Superior temporal gyrus (tissue), 1 donor: ENCODE data around the gene ABHD17A.

Source experiments
- DNase-seq: peaks from one replicate; pipeline ENCODE4 v3.0.0-alpha.2; 2016; ENCODE audit errors: extremely low spot score

Gene ABHD17A

GRCh38 chr19:1839658-1840540, 45.4 kb downstream of the ABHD17A start:
- DNase-seq: no peak

GRCh38 chr19:1837625-1838105, 47.6 kb downstream of the ABHD17A start:
- no peak for DNase-seq

GRCh38 chr19:1837222-1837565, 48.1 kb downstream of the ABHD17A start:
- no peak for DNase-seq

- DNase-seq: no peak
Measured at GRCh38 chr19:1836458-1837221, 48.7 kb downstream of the ABHD17A start.

- no peak for DNase-seq
Measured at GRCh38 chr19:1833540-1833939, 51.8 kb downstream of the ABHD17A start.

- no peak for DNase-seq
Measured at GRCh38 chr19:1832046-1832663, 53.1 kb downstream of the ABHD17A start.

GRCh38 chr19:1830978-1831377, 54.3 kb downstream of the ABHD17A start:
- no peak for DNase-seq

- DNase-seq: no peak
Measured at GRCh38 chr19:1830568-1830967, 54.7 kb downstream of the ABHD17A start.

GRCh38 chr19:1829958-1830357, 55.3 kb downstream of the ABHD17A start:
- DNase-seq: no peak

- no peak for DNase-seq
Measured at GRCh38 chr19:1828279-1829238, 56.7 kb downstream of the ABHD17A start.

GRCh38 chr19:1827566-1828278, 57.6 kb downstream of the ABHD17A start:
- no peak for DNase-seq
